ENCODE measurements around the gene PRKN.
A peak's percentile ranks its signal among the peaks of the same experiment; 100 is the strongest.
"Not testable (repeated sequence)": the region's sequence is repeated elsewhere in the genome, so short reads cannot be mapped to it uniquely, and the experiment has no call there.

The PRKN gene

DNA sequence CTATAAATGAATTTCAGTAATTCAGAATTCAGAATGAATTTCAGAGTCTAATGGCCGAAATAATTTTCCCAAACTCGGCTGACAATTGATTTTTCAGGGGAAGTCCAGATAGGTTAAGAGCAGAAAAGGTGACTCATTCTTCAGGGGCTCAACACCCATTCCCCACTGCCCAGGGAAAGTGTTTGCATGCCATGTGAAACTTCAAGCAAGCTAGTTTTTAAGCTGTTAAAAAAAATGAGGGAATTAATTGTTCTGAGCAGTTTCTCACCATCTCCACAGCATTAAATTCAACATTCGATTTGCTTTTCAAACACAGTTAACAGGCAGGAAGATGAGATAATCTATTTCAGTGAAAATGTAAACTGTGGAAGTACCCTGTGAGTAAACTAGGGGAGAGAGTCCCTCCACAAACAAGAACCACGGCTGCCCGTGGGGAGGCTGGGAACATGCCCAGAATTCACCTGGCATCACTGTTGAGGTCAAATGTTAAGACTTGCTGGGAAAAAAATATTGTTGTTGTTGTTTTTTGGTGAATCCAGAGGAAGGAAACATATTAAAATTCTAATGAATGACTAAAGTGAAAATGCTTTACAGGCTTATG lies 803.0 kb downstream of the PRKN start:
- no peak for DNase-seq

DNA sequence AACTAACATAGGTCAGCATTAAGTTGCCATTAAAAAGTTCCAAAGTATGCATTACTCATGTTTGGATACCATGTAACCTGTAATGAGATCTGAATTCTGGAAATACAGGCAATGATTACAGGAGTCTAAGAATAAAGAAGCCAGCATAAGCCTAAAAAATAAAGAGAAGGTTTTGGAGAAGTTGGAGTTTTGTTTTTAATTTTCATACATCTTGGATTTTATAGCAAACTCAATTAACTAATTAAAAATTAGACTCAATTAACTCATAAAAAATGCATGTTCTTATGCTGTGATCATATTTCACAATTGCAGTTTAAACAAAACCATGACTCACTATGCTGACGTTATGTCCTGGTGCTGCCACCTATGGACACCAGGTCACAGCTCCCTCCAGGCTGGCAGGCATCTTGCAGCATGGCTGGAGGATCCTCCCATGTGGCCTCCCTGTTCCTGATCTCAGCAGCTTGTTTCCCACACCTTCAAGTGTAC lies 804.9 kb downstream of the PRKN start:
- peak; percentile 42 to 74 for DNase-seq

DNA sequence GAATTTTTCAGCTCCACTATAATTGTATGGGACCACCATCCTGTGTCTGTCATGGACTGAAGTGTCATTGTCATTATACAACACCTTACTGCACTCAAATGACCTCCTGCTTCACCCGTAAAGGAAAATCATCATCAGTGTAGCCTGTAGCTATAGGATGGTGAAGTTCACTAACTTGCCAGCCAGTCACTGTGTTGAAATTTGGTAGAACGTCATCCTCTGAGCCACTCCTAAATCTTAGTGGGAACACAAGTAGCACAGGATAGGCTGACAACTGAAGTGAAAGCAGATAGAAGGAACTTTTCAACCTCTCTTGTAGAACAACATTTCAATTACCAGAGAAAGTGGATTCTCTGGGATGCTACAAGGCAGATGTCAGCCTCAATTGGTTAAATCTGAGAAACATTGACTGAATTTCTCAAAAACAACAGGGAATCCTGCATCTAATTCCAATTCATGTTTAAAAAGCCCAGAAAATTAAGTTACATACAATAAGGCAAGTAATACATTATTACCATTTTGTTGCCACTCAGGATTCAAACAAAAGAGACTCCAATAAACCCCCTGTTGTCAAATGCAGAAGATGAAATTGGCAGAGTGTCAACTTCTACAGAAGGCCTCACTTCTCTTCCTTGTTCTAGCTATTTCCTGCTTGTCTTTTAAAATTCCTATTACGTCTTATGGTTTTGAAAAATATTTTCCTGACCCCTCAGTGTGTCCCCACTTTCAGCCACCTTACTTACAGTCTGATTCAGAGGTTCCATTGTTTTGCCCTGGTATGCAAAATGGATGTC lies 805.8 kb downstream of the PRKN start:
- DNase-seq, result no peak

DNA sequence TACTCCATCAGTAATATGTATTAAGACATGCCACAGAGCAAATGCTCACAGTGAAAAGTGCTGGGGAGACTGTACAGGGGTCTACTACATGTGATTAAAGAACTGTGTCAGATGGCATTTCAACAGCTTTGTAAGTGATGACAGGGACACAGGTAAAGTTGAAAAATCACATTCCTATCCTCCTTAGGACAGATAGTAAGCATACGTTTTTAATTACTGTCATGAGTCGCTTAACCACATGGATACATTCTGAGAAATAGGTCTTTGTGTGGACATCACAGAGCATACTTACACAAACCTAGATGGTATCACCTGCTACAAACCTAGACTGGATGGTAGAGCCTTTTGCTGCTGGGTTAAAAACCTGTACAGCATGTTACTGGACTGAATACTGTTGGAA lies 807.9 kb downstream of the PRKN start:
- DNase-seq, result no peak

DNA sequence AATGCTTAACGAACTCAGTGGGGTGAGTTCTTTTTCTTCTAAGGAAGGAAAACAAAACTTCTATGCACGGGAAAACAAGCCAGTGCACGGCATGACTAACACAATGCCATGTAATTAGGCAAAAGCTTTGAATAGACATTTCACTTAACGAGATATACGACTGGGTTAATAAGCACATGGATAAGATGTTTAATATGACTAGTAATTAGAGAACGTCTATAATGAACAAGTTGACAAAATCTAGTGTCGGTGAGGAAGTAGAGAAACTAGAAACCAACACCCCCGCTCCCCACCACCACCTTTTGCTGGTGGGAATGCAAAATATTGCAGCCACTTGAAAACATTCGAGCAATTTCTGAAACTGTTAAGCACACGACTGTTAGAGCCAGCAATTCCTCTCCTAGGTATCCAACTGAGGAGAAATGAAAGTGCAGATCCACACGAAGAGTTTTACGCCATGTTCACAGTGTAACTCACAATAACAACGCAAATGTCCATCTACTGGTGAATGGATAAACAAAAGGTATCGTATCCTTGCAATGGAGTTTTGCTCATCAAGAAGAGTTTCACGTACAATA lies 808.8 kb downstream of the PRKN start:
- no peak for DNase-seq

DNA sequence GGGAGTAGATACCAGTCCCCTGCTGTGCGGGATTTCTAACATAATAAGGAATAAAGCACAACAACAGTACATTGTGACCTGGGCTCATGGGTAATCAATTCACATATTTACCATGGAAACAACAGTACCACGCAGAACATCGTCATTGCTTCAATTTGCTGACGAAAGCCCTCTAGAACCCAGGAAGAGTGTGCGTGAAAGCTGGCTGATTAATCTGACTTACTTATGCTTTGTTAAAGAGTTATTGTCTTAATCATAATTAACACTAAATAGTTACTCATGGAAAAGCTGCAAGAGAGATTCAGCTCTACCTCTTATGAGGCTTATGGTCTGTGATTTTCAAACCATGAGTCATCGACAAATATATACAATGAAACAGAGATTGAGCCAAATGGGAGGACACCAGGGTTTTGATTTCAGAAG lies 809.4 kb downstream of the PRKN start:
- DNase-seq, result no peak

DNA sequence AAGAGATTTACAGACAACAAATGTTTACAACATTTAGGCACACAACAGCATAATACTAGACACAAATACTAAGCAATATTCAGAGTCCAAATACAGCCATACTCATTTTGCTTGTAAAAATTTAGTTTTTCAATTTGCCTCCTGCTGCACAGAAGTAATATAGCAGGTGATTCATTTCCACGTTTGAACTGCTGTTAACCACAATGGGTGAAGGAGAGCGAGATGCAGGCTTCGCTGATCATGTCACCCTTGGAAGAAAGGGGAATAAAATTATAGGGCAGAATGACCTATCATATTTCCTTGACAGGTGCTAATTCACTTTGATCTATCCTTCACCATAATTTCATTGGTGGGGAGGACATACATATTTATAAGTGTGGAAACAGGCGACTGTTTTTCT lies 809.9 kb downstream of the PRKN start:
- peak in 1 of 2 experiments; percentile 8 for DNase-seq

DNA sequence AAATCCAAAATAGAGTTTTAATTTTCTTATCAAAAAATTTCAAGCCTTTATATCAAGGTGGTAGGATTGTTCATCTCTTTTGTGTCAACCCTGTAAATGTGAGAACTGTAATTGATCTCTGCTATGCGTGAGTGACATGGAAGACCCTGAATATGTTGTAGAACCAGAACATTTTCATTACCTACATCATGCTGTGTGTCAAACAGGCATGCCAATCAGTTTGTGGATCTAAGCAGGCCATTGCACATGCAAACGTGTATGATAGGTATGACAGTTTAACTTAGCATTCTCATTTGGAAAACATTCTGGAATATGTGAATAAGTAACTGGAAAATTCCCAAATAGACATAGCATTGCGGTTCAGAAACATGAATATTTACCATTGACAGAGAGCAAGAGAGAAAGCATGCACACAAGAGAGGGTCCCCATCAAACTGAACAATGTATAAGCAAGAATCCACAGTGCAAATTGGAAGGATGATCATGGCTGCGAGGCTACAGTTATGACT lies 812.1 kb downstream of the PRKN start:
- no peak for DNase-seq

DNA sequence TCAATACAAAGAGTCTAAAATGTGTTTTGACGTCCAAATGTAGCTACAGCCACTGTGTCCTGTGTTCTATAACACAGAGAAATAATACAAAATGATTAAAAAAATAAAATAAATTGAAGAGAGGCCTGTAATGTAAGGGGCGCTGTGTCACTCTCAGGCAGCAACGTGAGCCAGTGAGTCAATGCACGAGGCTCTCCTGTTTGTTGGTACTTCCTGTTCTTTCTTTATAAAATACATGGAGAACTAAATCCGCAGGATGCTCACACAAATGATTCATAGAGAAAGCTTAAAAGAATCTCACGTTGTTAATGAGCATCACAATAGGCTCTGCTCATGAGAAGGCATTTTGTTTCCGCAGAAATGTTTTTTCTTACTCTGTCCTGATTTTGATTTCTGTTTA lies 818.7 kb downstream of the PRKN start:
- no peak for DNase-seq

DNA sequence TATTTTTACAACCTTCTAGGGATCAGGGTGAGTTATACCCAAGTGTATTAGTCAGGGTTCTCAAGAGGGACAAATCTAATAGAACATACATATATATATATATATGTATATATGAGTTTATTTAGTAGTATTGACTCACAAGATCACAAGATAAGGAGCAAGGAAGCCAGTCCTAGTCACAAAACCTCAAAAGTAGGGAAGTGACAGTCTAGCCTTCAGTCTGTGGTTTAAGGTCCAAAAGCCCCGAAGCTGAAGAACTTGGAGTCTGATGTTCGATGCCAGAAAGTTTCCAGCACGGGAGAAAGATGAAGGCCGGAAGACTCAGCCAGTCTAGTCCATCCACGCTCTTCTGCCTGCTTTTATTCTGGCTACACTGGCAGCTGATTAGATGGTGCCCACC lies 821.0 kb downstream of the PRKN start:
- DNase-seq, result no peak

DNA sequence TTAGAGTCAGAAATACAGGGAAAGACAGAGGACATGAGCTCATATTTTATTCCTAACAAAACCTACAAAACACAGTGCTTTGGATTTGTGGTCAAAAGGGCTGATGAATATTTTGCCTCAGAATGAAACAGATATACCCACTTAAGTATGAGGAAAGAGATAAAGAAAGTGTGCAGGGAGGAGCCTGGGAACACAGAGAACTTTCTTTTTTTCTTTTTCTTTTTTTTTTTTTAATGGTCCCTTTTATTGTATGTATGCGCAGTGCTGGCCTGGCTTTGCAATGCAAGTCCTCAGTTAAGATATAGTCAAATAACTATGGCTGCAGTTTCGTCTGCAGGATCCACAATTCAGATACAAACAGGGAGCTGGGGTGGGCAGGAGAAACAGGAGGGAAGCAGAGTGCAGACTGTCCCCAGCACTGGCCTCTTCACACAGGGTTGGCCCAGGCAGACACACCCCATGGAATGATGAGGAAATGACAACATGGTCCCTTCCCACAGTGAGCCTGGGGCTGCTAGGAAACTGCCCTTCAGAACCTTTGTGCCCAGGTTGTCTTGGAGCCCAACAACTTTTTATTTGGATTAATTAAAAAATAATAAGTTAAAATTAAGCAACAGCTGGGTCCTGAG lies 823.9 kb downstream of the PRKN start:
- DNase-seq, result no peak

DNA sequence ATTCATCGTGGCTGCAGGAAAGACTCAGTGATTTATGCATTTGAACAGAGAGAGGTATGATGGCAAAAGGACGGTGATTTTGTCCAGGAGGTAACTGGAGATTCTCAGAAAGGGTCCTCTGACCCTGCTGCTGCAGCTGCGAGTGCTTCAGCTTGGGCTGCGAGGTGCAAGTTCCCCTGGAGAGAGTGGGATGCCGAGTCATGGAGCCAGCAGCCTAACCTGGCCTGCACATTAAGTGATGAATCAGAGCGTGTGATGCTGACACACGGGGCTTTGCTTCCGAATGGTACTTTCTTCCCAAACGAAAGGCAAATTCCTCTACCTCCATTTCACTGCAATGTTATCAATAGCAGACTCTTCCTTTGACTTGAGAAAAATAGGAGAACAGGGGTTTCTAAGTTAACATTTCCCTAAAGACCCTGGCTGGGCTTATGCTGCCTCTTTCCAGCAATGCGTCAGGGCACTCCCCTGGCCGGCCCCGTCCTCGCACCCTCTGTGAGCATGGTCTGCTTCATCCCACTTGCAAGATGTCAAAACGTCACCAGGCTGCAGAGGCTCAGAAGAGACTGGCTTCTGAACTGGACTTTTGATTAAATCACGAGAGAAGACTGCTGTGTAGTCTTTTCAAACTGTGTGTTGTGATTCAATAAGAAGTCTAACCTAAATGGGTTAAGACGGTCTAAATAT lies 825.7 kb downstream of the PRKN start:
- DNase-seq, result no peak

DNA sequence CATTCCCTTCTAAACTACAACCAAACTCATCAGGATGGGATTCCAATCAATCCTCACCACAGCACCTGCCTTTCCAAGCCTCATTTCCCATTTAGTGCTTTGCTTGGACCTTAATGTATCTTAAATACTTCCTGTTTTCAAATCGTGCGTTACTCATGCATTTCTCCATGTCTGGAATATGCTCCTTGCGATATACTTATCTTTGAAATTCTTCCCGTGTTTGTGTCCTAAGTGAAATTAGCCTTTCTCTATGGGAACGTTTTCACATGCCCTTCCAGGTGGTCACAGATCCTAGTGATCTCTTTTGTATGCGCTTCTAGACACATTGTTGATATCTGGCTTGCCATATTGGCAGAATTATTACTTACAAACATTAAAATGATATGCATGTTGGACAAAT lies 833.1 kb downstream of the PRKN start:
- DNase-seq, result no peak

DNA sequence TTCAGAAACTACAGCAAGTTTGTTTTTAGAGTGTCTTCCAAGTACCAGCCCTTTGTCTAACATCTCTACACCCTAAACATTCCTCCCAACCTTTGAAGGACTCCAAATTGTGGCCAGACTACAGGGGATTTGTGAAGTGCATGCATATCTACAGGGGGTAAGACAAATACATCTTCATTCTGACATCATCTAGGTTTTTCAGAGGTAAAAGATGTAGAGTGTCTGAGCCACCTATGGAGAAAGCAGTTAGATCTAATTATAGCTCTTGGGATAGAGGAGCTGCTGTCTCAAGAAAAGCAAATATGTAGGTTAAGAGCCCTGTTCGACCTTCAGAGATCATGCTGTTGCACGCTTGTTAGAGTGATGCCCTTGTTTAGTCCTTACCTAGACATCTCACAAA lies 836.0 kb downstream of the PRKN start:
- DNase-seq, result no peak

DNA sequence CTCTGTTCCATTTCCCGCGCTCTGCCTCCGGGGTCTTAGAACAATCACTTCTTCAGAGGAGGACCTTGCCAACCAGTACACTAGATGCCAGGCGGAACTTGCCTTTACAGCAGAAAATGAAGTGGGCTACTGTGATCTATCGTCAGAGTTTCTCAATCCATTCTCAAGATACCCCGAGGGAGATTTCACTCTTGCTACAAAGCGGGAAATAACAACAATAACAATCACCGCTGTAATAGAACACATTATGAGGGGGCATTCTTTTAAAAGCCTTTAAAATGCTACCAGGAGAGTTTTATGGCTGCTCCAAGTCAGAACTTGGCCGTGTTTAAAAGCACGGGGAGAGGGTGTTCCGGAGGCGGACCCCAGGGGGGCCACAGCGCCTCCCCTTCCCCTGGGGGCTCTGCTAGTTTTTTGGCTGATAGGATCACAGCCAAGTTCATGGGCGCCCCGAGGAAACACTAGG lies 836.7 kb downstream of the PRKN start:
- no peak for DNase-seq

DNA sequence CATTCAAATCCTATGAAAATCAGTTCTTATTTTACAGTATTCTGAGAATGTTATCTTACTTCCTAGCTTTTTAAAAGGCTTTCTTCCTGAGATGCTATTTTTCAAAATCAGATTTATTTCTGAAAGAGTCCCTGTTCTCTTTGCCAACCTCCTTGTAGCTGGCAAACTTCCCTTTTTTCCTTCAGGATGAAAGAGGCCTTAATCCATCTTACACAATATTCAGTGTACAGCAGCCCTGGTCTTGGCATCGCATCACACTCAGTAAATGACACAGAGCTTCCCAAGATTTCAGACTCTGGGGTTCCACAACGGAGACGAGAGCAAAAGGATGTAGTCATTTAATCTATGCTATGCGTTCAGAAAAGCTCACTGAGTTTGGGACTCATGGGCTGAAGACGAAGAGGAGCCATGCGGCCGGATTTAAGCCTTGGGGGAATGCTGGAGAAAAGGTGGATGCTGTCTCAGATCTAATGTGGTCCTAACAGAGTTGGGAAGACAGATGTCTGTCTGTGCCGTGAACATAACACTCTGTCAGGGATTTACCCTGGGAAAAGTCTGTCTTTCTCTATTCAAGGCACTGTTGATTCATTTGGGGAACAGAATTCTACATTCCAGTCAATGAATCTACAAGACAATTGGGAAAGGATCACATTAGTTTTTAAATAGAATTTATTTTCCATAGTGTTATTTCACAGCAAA lies 837.3 kb downstream of the PRKN start:
- no peak for DNase-seq

DNA sequence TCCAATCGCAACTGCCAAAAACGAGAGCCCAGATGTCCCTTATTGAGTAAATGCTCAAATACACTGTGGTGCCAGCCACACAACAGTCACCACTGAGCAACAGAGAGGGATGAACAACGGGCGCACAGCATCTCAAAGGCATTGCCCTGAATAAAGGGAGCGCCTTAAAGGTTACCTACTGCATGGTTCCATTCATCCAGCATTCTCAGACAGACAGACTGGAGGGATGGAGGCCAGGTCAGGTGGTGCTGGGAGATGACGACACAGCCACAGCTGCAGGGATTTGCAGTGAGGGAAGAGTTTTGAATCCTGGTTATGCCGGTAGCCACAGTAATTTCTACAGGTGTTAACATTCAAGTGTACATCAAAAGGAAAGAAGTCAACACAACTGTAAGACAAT lies 838.2 kb downstream of the PRKN start:
- DNase-seq, result no peak

DNA sequence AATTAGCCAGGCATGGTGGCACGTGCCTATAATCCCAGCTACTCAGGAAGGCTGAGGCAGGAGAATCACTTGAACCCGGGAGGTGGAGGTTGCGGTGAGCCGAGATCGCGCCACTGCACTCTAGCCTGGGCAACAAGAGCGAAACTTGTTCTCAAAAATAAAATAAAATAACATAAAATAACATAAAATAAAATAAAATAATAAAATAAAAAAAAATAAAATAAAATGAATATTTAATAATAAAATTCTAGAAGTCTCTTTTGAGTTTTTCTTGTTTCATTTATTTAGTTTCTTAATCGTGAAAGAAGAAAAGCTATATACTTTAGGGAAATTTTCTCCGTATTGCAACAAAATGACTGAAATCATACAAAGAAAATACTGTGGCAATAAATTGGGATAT lies 841.0 kb downstream of the PRKN start:
- not testable (repeated sequence) for DNase-seq

DNA sequence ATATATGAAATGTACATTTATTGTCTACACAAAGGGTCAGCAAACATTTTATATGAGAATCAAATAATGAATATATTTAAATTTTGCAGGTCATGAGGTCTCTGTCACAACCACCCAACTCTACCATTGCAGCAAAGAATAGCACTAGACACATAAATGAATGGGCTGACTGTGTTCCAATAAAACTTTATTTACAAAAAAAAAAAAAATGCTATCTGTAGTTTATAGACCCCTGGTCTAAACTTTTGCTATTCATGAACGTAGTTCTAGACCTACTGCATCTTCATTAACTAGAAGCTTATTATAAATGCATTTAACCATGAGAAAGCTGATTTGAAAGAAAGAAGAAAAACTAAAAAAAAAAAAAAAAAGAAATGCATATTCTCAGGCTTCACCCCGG lies 842.8 kb downstream of the PRKN start:
- no peak for DNase-seq

DNA sequence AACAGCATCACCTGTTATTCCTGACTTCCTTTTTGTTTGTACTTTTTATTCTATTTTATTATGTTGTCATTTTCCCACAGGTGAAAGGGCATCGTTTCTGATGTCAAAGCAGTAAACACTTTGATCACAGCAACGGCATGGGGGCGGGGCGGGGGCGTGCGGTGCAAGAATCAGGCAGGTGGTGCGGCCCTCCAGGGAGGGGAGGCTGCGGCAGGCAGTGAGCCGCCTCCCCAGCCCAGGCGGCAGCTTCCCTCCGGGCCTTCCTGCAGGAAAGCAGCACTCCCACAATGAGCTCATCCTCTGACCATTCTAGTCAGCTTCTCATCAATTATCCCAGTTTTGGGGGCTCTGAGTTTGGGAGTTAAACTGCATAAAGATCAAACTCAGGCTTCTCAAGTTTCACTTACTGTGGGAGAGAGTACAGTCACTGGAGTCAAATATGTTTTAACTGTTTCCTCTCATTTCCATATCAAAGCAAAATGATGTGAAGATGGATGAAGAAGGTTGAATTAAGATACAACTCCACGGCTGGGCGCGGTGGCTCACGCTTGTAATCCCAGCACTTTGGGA lies 845.3 kb downstream of the PRKN start:
- DNase-seq, result peak; percentile 12 to 62

DNA sequence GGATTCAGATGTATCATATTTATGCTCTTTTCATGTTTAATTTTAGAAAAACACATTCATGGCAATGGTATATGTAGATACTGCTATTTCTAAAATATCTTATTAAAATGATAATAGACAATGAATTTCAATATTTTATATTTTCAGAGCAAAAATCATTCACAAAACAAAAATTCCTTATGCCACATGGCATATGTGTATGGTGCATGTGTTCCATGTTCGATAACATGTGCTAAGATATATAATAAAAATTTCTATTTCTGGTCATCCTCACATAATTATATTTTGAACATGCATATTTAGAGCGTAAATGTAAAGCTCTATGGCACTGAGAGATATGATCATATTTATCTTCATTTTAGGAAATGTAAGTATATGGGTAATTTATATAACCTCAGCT lies 847.5 kb downstream of the PRKN start:
- DNase-seq, result no peak

DNA sequence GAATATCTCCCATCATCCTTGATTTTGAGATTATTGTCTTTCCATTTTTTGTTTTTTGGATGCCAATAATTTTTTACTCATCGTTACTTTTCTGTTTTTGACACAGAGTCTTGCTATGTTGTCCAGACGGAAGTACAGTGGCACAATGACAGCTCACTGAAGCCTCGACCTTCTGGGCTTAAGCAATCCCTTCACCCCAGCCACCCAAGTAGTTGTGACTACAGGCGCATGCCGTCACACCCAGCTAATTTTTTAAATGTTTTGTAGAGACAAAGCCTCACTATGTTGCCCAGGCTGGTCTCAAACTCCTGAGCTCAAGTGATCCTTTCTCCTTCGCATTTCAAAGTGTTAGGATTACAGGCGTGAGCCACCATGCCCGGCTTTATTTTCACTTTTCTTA lies 851.3 kb downstream of the PRKN start:
- no peak for DNase-seq

Data from NCI-H526 (cell line).